Activated naive CD4-positive, alpha-beta T cell treated with anti-CD3 and anti-CD28 coated beads, Interleukin-2, amount 50 U/mL, for 24 hours (primary cell): ENCODE results near the gene PSMB3.

Experiments used
- H3K27ac Mint-ChIP-seq: one replicate; pipeline ENCODE4 v1.8.0; 2021; ENCODE audit warnings: mild to moderate bottlenecking, mixed read lengths
- H3K27me3 Mint-ChIP-seq: one replicate; pipeline ENCODE4 v1.8.0; 2021; ENCODE audit warnings: mixed read lengths
- H3K36me3 Mint-ChIP-seq: one replicate; pipeline ENCODE4 v1.8.0; 2021; ENCODE audit warnings: mixed read lengths
- H3K4me1 Mint-ChIP-seq: one replicate; pipeline ENCODE4 v1.8.0; 2021; ENCODE audit warnings: mixed read lengths
- H3K4me3 Mint-ChIP-seq: one replicate; pipeline ENCODE4 v1.8.0; 2021; ENCODE audit warnings: mild to moderate bottlenecking, mixed read lengths
- H3K9me3 Mint-ChIP-seq: one replicate; pipeline ENCODE4 v1.8.0; 2021; ENCODE audit warnings: mixed read lengths

PSMB3 gene

GRCh38 chr17:38740044-38740443 lies 12.5 kb upstream of the PSMB3 start:
- Mint-ChIP-seq H3K27ac (no peak overlapping the region), H3K9me3 (no peaks in the 10 kb centered on the region), H3K27me3 (peaks cover 3% of the 10 kb centered on the region), H3K36me3 (no peaks in the 10 kb centered on the region), H3K4me3 (no peak overlapping the region), H3K4me1 (peaks cover 5% of the 10 kb centered on the region)

GRCh38 chr17:38740806-38741205 lies 11.7 kb upstream of the PSMB3 start:
- Mint-ChIP-seq H3K36me3 (no peaks in the 10 kb centered on the region), H3K4me1 (no peaks in the 10 kb centered on the region), H3K9me3 (no peaks in the 10 kb centered on the region), H3K27ac (no peak overlapping the region), H3K4me3 (no peak overlapping the region), H3K27me3 (peaks cover 3% of the 10 kb centered on the region)

- no peak overlapping the region for H3K4me3 Mint-ChIP-seq
- H3K9me3 Mint-ChIP-seq: no peaks in the 10 kb centered on the region
- H3K27ac Mint-ChIP-seq: no peak overlapping the region
- peaks cover 8% of the 10 kb centered on the region for H3K27me3 Mint-ChIP-seq
- H3K36me3 Mint-ChIP-seq: no peaks in the 10 kb centered on the region
- peaks cover 2% of the 10 kb centered on the region for H3K4me1 Mint-ChIP-seq
These were observed 11.1 kb upstream of the PSMB3 start for GRCh38 chr17:38741461-38741860.

- Mint-ChIP-seq H3K4me3 (no peak overlapping the region), H3K36me3 (no peaks in the 10 kb centered on the region), H3K9me3 (no peaks in the 10 kb centered on the region), H3K4me1 (peaks cover 7% of the 10 kb centered on the region), H3K27me3 (peaks cover 11% of the 10 kb centered on the region), H3K27ac (no peak overlapping the region)
These were observed 10.6 kb upstream of the PSMB3 start for GRCh38 chr17:38741921-38742410.

- H3K4me3 Mint-ChIP-seq: no peak overlapping the region
- no peaks in the 10 kb centered on the region for H3K36me3 Mint-ChIP-seq
These were observed 9.9 kb upstream of the PSMB3 start for GRCh38 chr17:38742411-38743308.

GRCh38 chr17:38743556-38744171 lies 8.9 kb upstream of the PSMB3 start:
- no peak overlapping the region for H3K4me3 Mint-ChIP-seq
- H3K27me3 Mint-ChIP-seq: peaks cover 13% of the 10 kb centered on the region
- no peaks in the 10 kb centered on the region for H3K9me3 Mint-ChIP-seq
- H3K36me3 Mint-ChIP-seq: no peaks in the 10 kb centered on the region
- H3K27ac Mint-ChIP-seq: no peak overlapping the region
- H3K4me1 Mint-ChIP-seq: peaks cover 7% of the 10 kb centered on the region

More at GRCh38 chr17:38742411-38743308, 9.9 kb upstream of the PSMB3 start:
- Mint-ChIP-seq H3K27me3 (peaks cover 11% of the 10 kb centered on the region), H3K9me3 (no peaks in the 10 kb centered on the region), H3K27ac (no peak overlapping the region), H3K4me1 (peaks cover 7% of the 10 kb centered on the region)

GRCh38 chr17:38745545-38745944 lies 7.0 kb upstream of the PSMB3 start:
- peaks cover 15% of the 10 kb centered on the region for H3K27me3 Mint-ChIP-seq
- no peaks in the 10 kb centered on the region for H3K36me3 Mint-ChIP-seq
- H3K27ac Mint-ChIP-seq: no peak overlapping the region
- H3K9me3 Mint-ChIP-seq: no peaks in the 10 kb centered on the region
- peaks cover 14% of the 10 kb centered on the region for H3K4me1 Mint-ChIP-seq
- H3K4me3 Mint-ChIP-seq: no peak overlapping the region

- Mint-ChIP-seq H3K27ac (no peak overlapping the region), H3K4me3 (peak overlapping the region; percentile 60), H3K9me3 (no peaks in the 10 kb centered on the region), H3K36me3 (no peaks in the 10 kb centered on the region), H3K27me3 (peaks cover 18% of the 10 kb centered on the region), H3K4me1 (peaks cover 21% of the 10 kb centered on the region)
These were observed 6.3 kb upstream of the PSMB3 start for GRCh38 chr17:38746004-38746848.

- peak overlapping the region; percentile 60 for H3K4me3 Mint-ChIP-seq
- H3K36me3 Mint-ChIP-seq: peaks cover 1% of the 10 kb centered on the region
- H3K9me3 Mint-ChIP-seq: no peaks in the 10 kb centered on the region
- no peak overlapping the region for H3K27ac Mint-ChIP-seq
- H3K4me1 Mint-ChIP-seq: peaks cover 27% of the 10 kb centered on the region
- peaks cover 19% of the 10 kb centered on the region for H3K27me3 Mint-ChIP-seq
These were observed 5.6 kb upstream of the PSMB3 start for GRCh38 chr17:38746849-38747462.

- Mint-ChIP-seq H3K36me3 (peaks cover 3% of the 10 kb centered on the region), H3K4me1 (peaks cover 29% of the 10 kb centered on the region), H3K27ac (no peak overlapping the region), H3K9me3 (no peaks in the 10 kb centered on the region), H3K27me3 (peaks cover 17% of the 10 kb centered on the region), H3K4me3 (peak overlapping the region; percentile 66)
These were observed 4.9 kb upstream of the PSMB3 start for GRCh38 chr17:38747463-38748148.

- Mint-ChIP-seq H3K27me3 (peaks cover 17% of the 10 kb centered on the region), H3K36me3 (peaks cover 4% of the 10 kb centered on the region)
These were observed 4.2 kb upstream of the PSMB3 start, which contains the start of gene PCGF2 for GRCh38 chr17:38748149-38748891. PCGF2 (minus strand) TSS chr17:38748336; CDS start chr17:38740402, 7,934 bp downstream.

GRCh38 chr17:38748892-38749222 lies 3.7 kb upstream of the PSMB3 start:
- H3K4me1 Mint-ChIP-seq: peaks cover 35% of the 10 kb centered on the region
- H3K27ac Mint-ChIP-seq: no peak overlapping the region
- peaks cover 16% of the 10 kb centered on the region for H3K27me3 Mint-ChIP-seq
- peak overlapping the region; percentile 47 for H3K4me3 Mint-ChIP-seq
- H3K36me3 Mint-ChIP-seq: peaks cover 8% of the 10 kb centered on the region
- H3K9me3 Mint-ChIP-seq: no peaks in the 10 kb centered on the region

More at GRCh38 chr17:38748149-38748891, 4.2 kb upstream of the PSMB3 start, which contains the start of gene PCGF2:
- H3K4me3 Mint-ChIP-seq: peak within 1 kb of the TSS; percentile 98
- H3K27ac Mint-ChIP-seq: no peak within 1 kb of the TSS
- H3K4me1 Mint-ChIP-seq: peaks cover 31% of the 10 kb centered on the region
- no peaks in the 10 kb centered on the region for H3K9me3 Mint-ChIP-seq

- peaks cover 39% of the 10 kb centered on the region for H3K4me1 Mint-ChIP-seq
These were observed 3.1 kb upstream of the PSMB3 start for GRCh38 chr17:38749223-38750043.

More at GRCh38 chr17:38749223-38750043, 3.1 kb upstream of the PSMB3 start:
- H3K27ac Mint-ChIP-seq: no peak overlapping the region
- peaks cover 16% of the 10 kb centered on the region for H3K27me3 Mint-ChIP-seq
- H3K36me3 Mint-ChIP-seq: peaks cover 9% of the 10 kb centered on the region
- peak overlapping the region; percentile 98 for H3K4me3 Mint-ChIP-seq
- no peaks in the 10 kb centered on the region for H3K9me3 Mint-ChIP-seq
